GM23338 (cell line): Measurements from ENCODE around the gene MSL3B.
A peak's percentile ranks its signal among the peaks of the same experiment; 100 is the strongest.

ENCODE experiments used
- ATAC-seq: fragments of 200-7000 bp; cut with Tn5 transposase; 3 replicates; pipeline ENCODE4 v1.9.1; 2020
- DNase-seq: peaks from one replicate; pipeline ENCODE4 v3.0.0-alpha.2; 2015; ENCODE audit warnings: low spot score
- H2AFZ ChIP-seq: fragments of 200-600 bp; sonication (generic); 2 replicates; pipeline ENCODE4 v1.8.0; 2016; ENCODE audit warnings: antibody characterized with exemption, mild to moderate bottlenecking, moderate library complexity
- H3F3A ChIP-seq: fragments of 200-600 bp; sonication (generic); replicated peaks from 2 replicates; pipeline ENCODE4 v1.8.0; 2017; ENCODE audit warnings: antibody characterized with exemption, mixed run types, low read depth
- H3K27ac ChIP-seq: fragments of 200-600 bp; sonication (generic); 2 replicates; pipeline ENCODE4 v1.6.1; 2016; ENCODE audit warnings: low read depth
- H3K27me3 ChIP-seq: fragments of 200-600 bp; sonication (generic); 2 replicates; pipeline ENCODE4 v1.8.0; 2016; ENCODE audit warnings: mild to moderate bottlenecking, mixed run types, moderate library complexity; ENCODE audit not compliant: insufficient read depth
- H3K36me3 ChIP-seq: fragments of 200-600 bp; sonication (generic); 2 replicates; pipeline ENCODE4 v1.8.0; 2016; ENCODE audit warnings: mild to moderate bottlenecking; ENCODE audit not compliant: insufficient read depth
- H3K4me1 ChIP-seq: fragments of 200-600 bp; sonication (generic); 2 replicates; pipeline ENCODE4 v1.8.0; 2016; ENCODE audit warnings: mild to moderate bottlenecking, moderate library complexity; ENCODE audit not compliant: insufficient read depth
- H3K4me2 ChIP-seq: fragments of 200-600 bp; sonication (generic); 2 replicates; pipeline ENCODE4 v1.7.1; 2017; ENCODE audit warnings: mixed run types
- H3K4me3 ChIP-seq: fragments of 200-600 bp; sonication (generic); 2 replicates; pipeline ENCODE4 v1.6.1; 2016; ENCODE audit warnings: mixed run types
- H3K79me2 ChIP-seq: fragments of 200-600 bp; sonication (generic); replicated peaks from 2 replicates; pipeline ENCODE4 v1.8.0; 2017; ENCODE audit warnings: mild to moderate bottlenecking; ENCODE audit not compliant: insufficient read depth
- H3K9me2 ChIP-seq: fragments of 200-600 bp; sonication (generic); 2 replicates; pipeline ENCODE4 v1.8.0; 2017; ENCODE audit not compliant: insufficient read depth
- H4K20me1 ChIP-seq: fragments of 200-600 bp; sonication (generic); replicated peaks from 2 replicates; pipeline ENCODE4 v1.8.0; 2017; ENCODE audit warnings: mild to moderate bottlenecking; ENCODE audit not compliant: insufficient read depth
- H3K27ac Mint-ChIP-seq: 2 replicates; pipeline ENCODE4 v1.8.0; 2020; ENCODE audit warnings: inconsistent platforms, mild to moderate bottlenecking, moderate library complexity, mixed read lengths
- H3K27me3 Mint-ChIP-seq: 3 replicates; pipeline ENCODE4 v1.8.0; 2022; ENCODE audit warnings: low read depth, mild to moderate bottlenecking, moderate library complexity, mixed read lengths, inconsistent platforms; ENCODE audit not compliant: insufficient read depth, poor library complexity
- H3K36me3 Mint-ChIP-seq: 3 replicates; pipeline ENCODE4 v1.8.0; 2021; ENCODE audit warnings: low read depth, mild to moderate bottlenecking, inconsistent platforms, moderate library complexity, mixed read lengths
- H3K4me1 Mint-ChIP-seq: 3 replicates; pipeline ENCODE4 v1.8.0; 2020; ENCODE audit warnings: mild to moderate bottlenecking, inconsistent platforms, mixed read lengths
- H3K4me3 Mint-ChIP-seq: 3 replicates; pipeline ENCODE4 v1.8.0; 2021; ENCODE audit warnings: moderate library complexity, mild to moderate bottlenecking, inconsistent platforms, mixed read lengths
- H3K9me3 Mint-ChIP-seq: 3 replicates; pipeline ENCODE4 v1.8.0; 2020; ENCODE audit warnings: moderate library complexity, mild to moderate bottlenecking, inconsistent platforms, mixed read lengths
- CREB1 ChIP-seq: fragments of 250-450 bp; sonication (Bioruptor Pico); IDR thresholded peaks from 2 replicates; pipeline ENCODE4 v1.5.0; 2020; ENCODE audit warnings: low read depth, mild to moderate bottlenecking, moderate library complexity
- ETS1 ChIP-seq: IDR thresholded peaks from 2 replicates; pipeline ENCODE4 v1.6.1; 2016; ENCODE audit warnings: antibody characterized with exemption
- EZH2phosphoT487 ChIP-seq: fragments of 200-600 bp; sonication (generic); IDR thresholded peaks from one replicate; pipeline ENCODE4 v1.8.1; 2018; ENCODE audit warnings: antibody characterized with exemption; ENCODE audit not compliant: unreplicated experiment
- NANOG ChIP-seq: IDR thresholded peaks from 2 replicates; pipeline ENCODE4 v1.6.1; 2016; ENCODE audit warnings: antibody characterized with exemption, borderline replicate concordance
- POLR2AphosphoS5 ChIP-seq: IDR thresholded peaks from 2 replicates; pipeline ENCODE4 v1.6.1; 2016; ENCODE audit warnings: antibody characterized with exemption, low read depth
- REST ChIP-seq: IDR thresholded peaks from one replicate; pipeline ENCODE4 v1.6.1; 2018; ENCODE audit warnings: antibody characterized with exemption; ENCODE audit not compliant: unreplicated experiment
- STAT1 ChIP-seq: IDR thresholded peaks from one replicate; pipeline ENCODE4 v1.6.1; 2016; ENCODE audit warnings: antibody characterized with exemption; ENCODE audit not compliant: unreplicated experiment
- ZNF114 ChIP-seq: fragments of 250-450 bp; sonication (Bioruptor Pico); IDR thresholded peaks from 2 replicates; pipeline ENCODE4 v1.5.0; 2020; ENCODE audit warnings: mild to moderate bottlenecking, moderate library complexity
- ZNF331 ChIP-seq: fragments of 250-450 bp; sonication (Bioruptor Pico); IDR thresholded peaks from 2 replicates; pipeline ENCODE4 v1.5.0; 2020; ENCODE audit warnings: low read depth, mild to moderate bottlenecking, moderate library complexity

Gene MSL3B

DNA sequence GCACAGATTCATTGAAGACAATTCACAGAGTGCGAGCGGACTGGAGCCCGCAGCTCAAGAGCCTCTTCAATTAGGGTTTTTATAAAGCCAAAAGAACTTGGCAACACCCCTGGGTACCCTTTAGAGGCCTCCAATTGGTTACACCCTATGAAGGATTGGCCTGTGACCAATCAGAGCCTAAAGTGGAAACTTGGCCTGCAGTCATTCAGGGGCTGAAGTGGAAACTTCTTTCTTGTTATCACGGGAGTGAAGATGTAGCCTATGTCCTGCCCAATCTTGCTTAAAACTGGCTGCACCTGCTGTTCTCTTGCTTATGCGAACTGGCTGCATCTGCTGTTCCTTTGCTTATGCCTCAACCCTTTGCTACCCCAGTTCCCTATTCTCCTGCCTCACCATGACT lies 12.0 kb downstream of the MSL3B start (continued):
- TF ChIP-seq REST, result no peak

GRCh38 chr2:233855345-233855744 lies 12.8 kb downstream of the MSL3B start:
- Histone ChIP-seq H3K27ac (no peak overlapping the region), H3K36me3 (peaks cover 30% of the 10 kb centered on the region), H3K4me2 (peak overlapping the region; percentile 75), H3K27me3 (no peaks in the 10 kb centered on the region), H2AFZ (no peak overlapping the region), H3K79me2 (peaks cover 39% of the 10 kb centered on the region), H4K20me1 (peaks cover 26% of the 10 kb centered on the region), H3F3A (no peaks in the 10 kb centered on the region), H3K4me3 (peak overlapping the region; percentile 90), H3K9me2 (peaks cover 6% of the 10 kb centered on the region; the same call in 1 of the 2 replicates), H3K4me1 (peaks cover 21% of the 10 kb centered on the region)
- H3K9me3 Mint-ChIP-seq, result no peaks in the 10 kb centered on the region; the same call in 2 of the 3 replicates
- peaks cover 7% of the 10 kb centered on the region for H3K27me3 Mint-ChIP-seq
- TF ChIP-seq STAT1 (no peak), POLR2AphosphoS5 (no peak), ZNF331 (CRISPR knock-in tag) (no peak), ZNF114 (CRISPR knock-in tag) (no peak), EZH2phosphoT487 (no peak), CREB1 (CRISPR knock-in tag) (no peak), NANOG (no peak)
- no peak for ATAC-seq
- H3K27ac Mint-ChIP-seq, result no peak overlapping the region
- DNase-seq, result no peak
- peak overlapping the region; percentile 98 for H3K4me3 Mint-ChIP-seq
- H3K4me1 Mint-ChIP-seq, result peaks cover 23% of the 10 kb centered on the region
- peaks cover 37% of the 10 kb centered on the region for H3K36me3 Mint-ChIP-seq

GRCh38 chr2:233854241-233854981 lies 13.8 kb downstream of the MSL3B start, which contains the start of gene HJURP:
Gene HJURP, minus strand, starts transcription at chr2:233854535. Its CDS starts 35 bp downstream, at chr2:233854500.
- Histone ChIP-seq H3K36me3 (peaks cover 39% of the 10 kb centered on the region), H3K9me2 (peaks cover 6% of the 10 kb centered on the region; the same call in 1 of the 2 replicates), H2AFZ (no peak within 1 kb of the TSS), H3K4me1 (peaks cover 21% of the 10 kb centered on the region), H3K27ac (0 out of 2 replicates have a peak within 1 kb of the TSS, but pooled peaks have one; percentile 61), H3K79me2 (peaks cover 48% of the 10 kb centered on the region), H3K4me2 (peak within 1 kb of the TSS; percentile 99), H3F3A (no peaks in the 10 kb centered on the region), H3K4me3 (peak within 1 kb of the TSS; percentile 90), H3K27me3 (no peaks in the 10 kb centered on the region), H4K20me1 (peaks cover 31% of the 10 kb centered on the region)
- no peaks in the 10 kb centered on the region; the same call in 2 of the 3 replicates for H3K9me3 Mint-ChIP-seq
- peaks cover 23% of the 10 kb centered on the region for H3K4me1 Mint-ChIP-seq
- H3K4me3 Mint-ChIP-seq, result peak within 1 kb of the TSS; percentile 98
- H3K27me3 Mint-ChIP-seq, result peaks cover 7% of the 10 kb centered on the region
- ATAC-seq (peak; percentile 97), DNase-seq (peak; percentile 99)
- peaks cover 46% of the 10 kb centered on the region for H3K36me3 Mint-ChIP-seq
- peak; percentile 56; the same call in 1 of the 2 replicates for TF ChIP-seq ETS1
- no peak for TF ChIP-seq NANOG
- TF ChIP-seq ZNF114 (CRISPR knock-in tag), result no peak
- TF ChIP-seq POLR2AphosphoS5, result peak; percentile 96
- H3K27ac Mint-ChIP-seq, result peak within 1 kb of the TSS; percentile 98
